Left lung (tissue), 10 donors: Measurements from ENCODE around the gene UBIAD1. TPM values are rescaled to one million over a fixed set of nuclear protein-coding genes. Genes with fewer than 3 reads are reported as not detected.

Experiments used
- ATAC-seq: fragments of 200-7000 bp; cut with Tn5 transposase; one replicate; pipeline ENCODE4 v1.9.1; 2020; ENCODE audit warnings: moderate library complexity
- DNase-seq, 4 donors: peaks; one replicate each; pipeline ENCODE4 v3.0.0-alpha.2; 2013 to 2020
- H3K27ac ChIP-seq, 2 donors: fragments of 200-600 bp; sonication (generic) in 1 of 2; one replicate each; pipeline versions ENCODE4 v1.5.0 to v1.8.0; 2020 to 2021
- H3K27me3 ChIP-seq, 2 donors: fragments of 200-600 bp; sonication (generic) in 1 of 2; one replicate each; pipeline versions ENCODE4 v1.5.0 to v1.8.0; 2020 to 2021
- H3K36me3 ChIP-seq, 2 donors: fragments of 200-600 bp; sonication (generic) in 1 of 2; one replicate each; pipeline versions ENCODE4 v1.5.0 to v1.8.0; 2020 to 2021
- H3K4me1 ChIP-seq, 2 donors: fragments of 200-600 bp; one replicate each; pipeline ENCODE4 v1.8.0; 2021
- H3K4me3 ChIP-seq, 2 donors: fragments of 200-600 bp; sonication (generic) in 1 of 2; one replicate each; pipeline versions ENCODE4 v1.5.0 to v1.8.0; 2020 to 2021; ENCODE audit warnings: mild to moderate bottlenecking in 1 of 2
- H3K9me3 ChIP-seq, 2 donors: fragments of 200-600 bp; sonication (generic) in 1 of 2; one replicate each; pipeline versions ENCODE4 v1.5.0 to v1.8.0; 2020 to 2021
- intact Hi-C, 2 donors: fragments of 100-400 bp; cut with DNase I; formaldehyde crosslinking; loops; one replicate each; pipeline versions ENCODE4 v1.11.2 to v1.14.2; 2022
- polyA plus RNA-seq, 6 donors: library from polyadenylated mRNA; unstranded; fragments of 120-200 nt; gene quantifications; one replicate each; pipeline ENCODE4 v1.2.1, GENCODE V29; 2013; ENCODE audit not compliant: insufficient read length in 6 of 6
- total RNA-seq, 2 donors: library from RNA; stranded (reverse); fragmentation: NEBNext Ultra II Directional; extraction: Animal tissue kit (Norgen Biotek cat#: 25700); gene quantifications; one replicate each; pipeline ENCODE4 v1.2.1, GENCODE V29; 2021
- TF ChIP-seq, protein P1 (sequence below), 2 donors: fragments of 200-600 bp; sonication (generic) in 1 of 2; IDR thresholded peaks; one replicate each; pipeline versions ENCODE4 v1.5.0 to v1.8.0; 2021; ENCODE audit warnings: antibody characterized with exemption in 2 of 2
- donor health status: DM: no; HTN: yes; CAD: no.
- donor health status: DM: no; HTN: no; CAD: no.

UBIAD1 gene
- total and polyA plus RNA-seq, 8 donors: 9.3 to 19.4 (median 16.7) TPM

GRCh38 chr1:11285883-11286734, 13.1 kb downstream of the UBIAD1 start:
- no peak overlapping the region for H3K27ac ChIP-seq
- ATAC-seq (no peak), DNase-seq (no peak)
- H3K36me3 ChIP-seq: peaks cover 0 to 51% of the 10 kb centered on the region in 2 donors
- no peaks in the 10 kb centered on the region for H3K27me3 ChIP-seq
- H3K9me3 ChIP-seq: no peaks in the 10 kb centered on the region
- intact Hi-C loops: no loop called here
- no peak overlapping the region for H3K4me3 ChIP-seq
- TF ChIP-seq, protein P1, sequence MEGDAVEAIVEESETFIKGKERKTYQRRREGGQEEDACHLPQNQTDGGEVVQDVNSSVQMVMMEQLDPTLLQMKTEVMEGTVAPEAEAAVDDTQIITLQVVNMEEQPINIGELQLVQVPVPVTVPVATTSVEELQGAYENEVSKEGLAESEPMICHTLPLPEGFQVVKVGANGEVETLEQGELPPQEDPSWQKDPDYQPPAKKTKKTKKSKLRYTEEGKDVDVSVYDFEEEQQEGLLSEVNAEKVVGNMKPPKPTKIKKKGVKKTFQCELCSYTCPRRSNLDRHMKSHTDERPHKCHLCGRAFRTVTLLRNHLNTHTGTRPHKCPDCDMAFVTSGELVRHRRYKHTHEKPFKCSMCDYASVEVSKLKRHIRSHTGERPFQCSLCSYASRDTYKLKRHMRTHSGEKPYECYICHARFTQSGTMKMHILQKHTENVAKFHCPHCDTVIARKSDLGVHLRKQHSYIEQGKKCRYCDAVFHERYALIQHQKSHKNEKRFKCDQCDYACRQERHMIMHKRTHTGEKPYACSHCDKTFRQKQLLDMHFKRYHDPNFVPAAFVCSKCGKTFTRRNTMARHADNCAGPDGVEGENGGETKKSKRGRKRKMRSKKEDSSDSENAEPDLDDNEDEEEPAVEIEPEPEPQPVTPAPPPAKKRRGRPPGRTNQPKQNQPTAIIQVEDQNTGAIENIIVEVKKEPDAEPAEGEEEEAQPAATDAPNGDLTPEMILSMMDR (IDR thresholded peaks at IDR 0.05): peak in 1 of 2 donors; percentile 6
- H3K4me1 ChIP-seq: peaks cover 11 to 22% of the 10 kb centered on the region in 2 donors

- no peak for ATAC-seq
- intact Hi-C loops: no loop called here
- TF ChIP-seq, protein P1 (IDR thresholded peaks at IDR 0.05): no peak
- no peak for DNase-seq
- H3K36me3 ChIP-seq: peaks cover 0 to 54% of the 10 kb centered on the region in 2 donors
- H3K4me1 ChIP-seq: peaks cover 6 to 14% of the 10 kb centered on the region in 2 donors
- no peaks in the 10 kb centered on the region for H3K9me3 ChIP-seq
- no peak overlapping the region for H3K27ac ChIP-seq
- H3K4me3 ChIP-seq: no peak overlapping the region
- H3K27me3 ChIP-seq: no peaks in the 10 kb centered on the region
These were observed 13.9 kb downstream of the UBIAD1 start for GRCh38 chr1:11286735-11287410.

DNA sequence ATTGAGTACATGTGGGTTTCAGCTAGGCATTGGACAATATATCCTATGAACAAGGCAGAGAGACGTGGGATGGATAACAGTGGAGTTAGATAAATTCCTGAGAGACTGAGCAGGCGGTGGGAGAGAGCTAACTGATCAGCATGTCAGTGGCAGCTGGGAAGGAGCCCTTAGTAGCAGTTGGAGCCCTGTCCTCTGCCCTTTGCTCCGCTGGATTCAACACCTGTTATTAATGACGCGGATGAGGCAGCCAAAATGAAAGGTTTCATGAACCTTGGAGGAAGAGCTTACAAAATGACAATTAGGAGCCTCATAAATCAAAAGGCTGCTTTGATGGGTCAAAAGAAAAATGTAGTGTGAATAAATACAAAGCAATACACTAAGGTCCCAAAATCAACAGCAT, 16.1 kb downstream of the UBIAD1 start:
- TF ChIP-seq, protein P1 (IDR thresholded peaks at IDR 0.05): no peak
- H3K9me3 ChIP-seq: no peaks in the 10 kb centered on the region
- no peak overlapping the region for H3K27ac ChIP-seq
- intact Hi-C loops: no loop called here
- H3K27me3 ChIP-seq: no peaks in the 10 kb centered on the region
- ATAC-seq (no peak), DNase-seq (no peak)
- H3K36me3 ChIP-seq: peaks cover 0 to 61% of the 10 kb centered on the region in 2 donors
- H3K4me1 ChIP-seq: no peaks in the 10 kb centered on the region
- no peak overlapping the region for H3K4me3 ChIP-seq

DNA sequence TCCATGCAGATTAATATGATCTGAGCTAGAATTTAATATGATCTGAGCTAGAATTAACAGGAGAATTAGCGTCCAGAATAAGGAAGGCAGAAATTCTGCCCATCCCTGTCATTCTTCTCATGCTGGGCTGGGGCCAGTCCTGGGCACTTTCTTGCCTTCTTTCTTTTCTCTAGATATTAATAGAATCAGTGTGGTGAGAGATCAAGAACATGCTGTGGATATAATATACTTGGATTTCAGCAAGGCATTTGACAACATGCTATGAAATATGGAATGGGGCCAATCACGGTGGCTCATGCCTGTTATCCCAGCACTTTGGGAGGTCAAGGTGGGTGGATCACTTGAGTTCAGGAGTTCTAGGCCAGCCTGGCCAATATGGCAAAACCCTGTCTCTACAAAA, 18.1 kb downstream of the UBIAD1 start:
- DNase-seq (no peak), ATAC-seq (no peak)
- Histone ChIP-seq H3K4me3 (no peak overlapping the region), H3K4me1 (no peaks in the 10 kb centered on the region), H3K27ac (no peak overlapping the region), H3K9me3 (no peaks in the 10 kb centered on the region), H3K36me3 (peaks cover 0 to 71% of the 10 kb centered on the region in 2 donors), H3K27me3 (no peaks in the 10 kb centered on the region)
- intact Hi-C loops: no loop called here
- TF ChIP-seq, protein P1 (IDR thresholded peaks at IDR 0.05): no peak

GRCh38 chr1:11293856-11294255, 20.9 kb downstream of the UBIAD1 start:
- TF ChIP-seq, protein P1 (IDR thresholded peaks at IDR 0.05): no peak
- Histone ChIP-seq H3K4me3 (no peak overlapping the region), H3K9me3 (no peaks in the 10 kb centered on the region), H3K36me3 (peaks cover 0 to 56% of the 10 kb centered on the region in 2 donors), H3K4me1 (no peaks in the 10 kb centered on the region), H3K27ac (no peak overlapping the region), H3K27me3 (no peaks in the 10 kb centered on the region)
- intact Hi-C loops: no loop called here
- DNase-seq: no peak
- no peak for ATAC-seq
